A172 (cell line): Measurements from ENCODE around the gene STAT6. TPM values are rescaled to one million over a fixed set of nuclear protein-coding genes. Genes with fewer than 3 reads are reported as not detected.
A peak's percentile ranks its signal among the peaks of the same experiment; 100 is the strongest.

Experiments
- DNase-seq: peaks from one replicate; pipeline ENCODE4 v3.0.0-alpha.2; 2015; ENCODE audit warnings: low spot score
- total RNA-seq: library from RNA; depleted of rRNA; stranded (reverse); fragments of >200 nt; shearing (Covaris generic); gene quantifications from 2 replicates; pipeline ENCODE4 v1.2.3, GENCODE V29; 2014; rRNA removed

STAT6 gene
- total RNA-seq: 15.2 and 18.4 TPM in 2 replicates

- peak; percentile 55 for DNase-seq
Measured at GRCh38 chr12:57111031-57111734, at the start of gene STAT6. Gene STAT6 (minus strand): TSS chr12:57111362. CDS start chr12:57108278, 3,084 bp downstream.

- no peak for DNase-seq
Measured at GRCh38 chr12:57160741-57161140, 49.6 kb upstream of the STAT6 start.

GRCh38 chr12:57160040-57160439, 48.9 kb upstream of the STAT6 start:
- no peak for DNase-seq

GRCh38 chr12:57159311-57159710, 48.1 kb upstream of the STAT6 start:
- no peak for DNase-seq

- DNase-seq: no peak
Measured at GRCh38 chr12:57158665-57159064, 47.5 kb upstream of the STAT6 start.

- DNase-seq: no peak
Measured at GRCh38 chr12:57158186-57158585, 47.0 kb upstream of the STAT6 start.

GRCh38 chr12:57157588-57158173, 46.5 kb upstream of the STAT6 start:
- no peak for DNase-seq

GRCh38 chr12:57156701-57157403, 45.7 kb upstream of the STAT6 start:
- no peak for DNase-seq

GRCh38 chr12:57154804-57155434, 43.8 kb upstream of the STAT6 start:
- no peak for DNase-seq

- DNase-seq: no peak
Measured at GRCh38 chr12:57154076-57154475, 42.9 kb upstream of the STAT6 start.

- no peak for DNase-seq
Measured at GRCh38 chr12:57153415-57153997, 42.3 kb upstream of the STAT6 start.

GRCh38 chr12:57152639-57153038, 41.5 kb upstream of the STAT6 start:
- peak; percentile 55 for DNase-seq

- peak; percentile 86 for DNase-seq
Measured at GRCh38 chr12:57151741-57152630, 40.8 kb upstream of the STAT6 start.

GRCh38 chr12:57150400-57151000, 39.3 kb upstream of the STAT6 start:
- DNase-seq: no peak

- DNase-seq: no peak
Measured at GRCh38 chr12:57149245-57149900, 38.2 kb upstream of the STAT6 start.

- DNase-seq: peak; percentile 38
Measured at GRCh38 chr12:57148469-57149244, 37.5 kb upstream of the STAT6 start.

GRCh38 chr12:57146961-57147944, 36.1 kb upstream of the STAT6 start, which contains the start of gene LRP1-AS:
Gene LRP1-AS (minus strand): TSS chr12:57147619.
- DNase-seq: no peak

- DNase-seq: no peak
Measured at GRCh38 chr12:57146092-57146491, 34.9 kb upstream of the STAT6 start.
